ENCODE results near the gene PTGER2.

The PTGER2 gene

GRCh38 chr14:52283099-52283498 lies 31.0 kb upstream of the PTGER2 start:
- no peak for TF ChIP-seq CTCF (IDR thresholded peaks at IDR 0.05; ENCODE audit: poor library complexity, severe bottlenecking)
- no peak for DNase-seq (ENCODE audit: low spot score)
- H3K4me1 ChIP-seq (ENCODE audit: insufficient read depth, poor library complexity, severe bottlenecking), result peaks cover 12% of the 10 kb centered on the region
- H3K9me3 ChIP-seq (ENCODE audit: severe bottlenecking), result no peaks in the 10 kb centered on the region
- no peak overlapping the region for H3K27ac ChIP-seq (ENCODE audit: poor library complexity, severe bottlenecking)
- no peaks in the 10 kb centered on the region for H3K36me3 ChIP-seq (ENCODE audit: low read depth)
- ATAC-seq (ENCODE audit: low read depth), result no peak
- H3K4me3 ChIP-seq (ENCODE audit: severe bottlenecking), result no peak overlapping the region
- no peaks in the 10 kb centered on the region for H3K27me3 ChIP-seq (ENCODE audit: insufficient read depth, poor library complexity, severe bottlenecking)

- ATAC-seq (ENCODE audit: low read depth) (no peak), DNase-seq (ENCODE audit: low spot score) (no peak)
- Histone ChIP-seq H3K27ac (ENCODE audit: poor library complexity, severe bottlenecking) (no peak overlapping the region), H3K27me3 (ENCODE audit: insufficient read depth, poor library complexity, severe bottlenecking) (no peaks in the 10 kb centered on the region), H3K4me3 (ENCODE audit: severe bottlenecking) (no peak overlapping the region), H3K4me1 (ENCODE audit: insufficient read depth, poor library complexity, severe bottlenecking) (no peaks in the 10 kb centered on the region), H3K9me3 (ENCODE audit: severe bottlenecking) (no peaks in the 10 kb centered on the region), H3K36me3 (ENCODE audit: low read depth) (no peaks in the 10 kb centered on the region)
- TF ChIP-seq CTCF (IDR thresholded peaks at IDR 0.05; ENCODE audit: poor library complexity, severe bottlenecking), result no peak
These were observed 27.2 kb upstream of the PTGER2 start for GRCh38 chr14:52286661-52287649.

- Histone ChIP-seq H3K4me1 (ENCODE audit: insufficient read depth, poor library complexity, severe bottlenecking) (no peaks in the 10 kb centered on the region), H3K27me3 (ENCODE audit: insufficient read depth, poor library complexity, severe bottlenecking) (no peaks in the 10 kb centered on the region), H3K4me3 (ENCODE audit: severe bottlenecking) (no peak overlapping the region), H3K27ac (ENCODE audit: poor library complexity, severe bottlenecking) (no peak overlapping the region), H3K9me3 (ENCODE audit: severe bottlenecking) (no peaks in the 10 kb centered on the region), H3K36me3 (ENCODE audit: low read depth) (no peaks in the 10 kb centered on the region)
- DNase-seq (ENCODE audit: low spot score) (no peak), ATAC-seq (ENCODE audit: low read depth) (no peak)
- no peak for TF ChIP-seq CTCF (IDR thresholded peaks at IDR 0.05; ENCODE audit: poor library complexity, severe bottlenecking)
These were observed 17.7 kb upstream of the PTGER2 start for GRCh38 chr14:52296378-52296777.

GRCh38 chr14:52298795-52299194 lies 15.3 kb upstream of the PTGER2 start:
- ATAC-seq (ENCODE audit: low read depth) (no peak), DNase-seq (ENCODE audit: low spot score) (no peak)
- Histone ChIP-seq H3K4me1 (ENCODE audit: insufficient read depth, poor library complexity, severe bottlenecking) (no peaks in the 10 kb centered on the region), H3K9me3 (ENCODE audit: severe bottlenecking) (no peaks in the 10 kb centered on the region), H3K4me3 (ENCODE audit: severe bottlenecking) (no peak overlapping the region), H3K27ac (ENCODE audit: poor library complexity, severe bottlenecking) (no peak overlapping the region), H3K27me3 (ENCODE audit: insufficient read depth, poor library complexity, severe bottlenecking) (no peaks in the 10 kb centered on the region), H3K36me3 (ENCODE audit: low read depth) (no peaks in the 10 kb centered on the region)
- TF ChIP-seq CTCF (IDR thresholded peaks at IDR 0.05; ENCODE audit: poor library complexity, severe bottlenecking), result no peak

All from RWPE2 (cell line).